ENCODE data around the gene MEGF11. TPM values are rescaled to one million over a fixed set of nuclear protein-coding genes. Genes with fewer than 3 reads are reported as not detected.

The MEGF11 gene
- total RNA-seq, 1 experiment from 2014 or later: 0.34 TPM

GRCh38 chr15:66240240-66240794, 13.2 kb downstream of the MEGF11 start:
- no peak for DNase-seq (ENCODE audit: low read depth)

- no peak for DNase-seq (ENCODE audit: low read depth)
Observed at GRCh38 chr15:66239514-66239913, 14.0 kb downstream of the MEGF11 start.

GRCh38 chr15:66238318-66238717, 15.2 kb downstream of the MEGF11 start:
- no peak for DNase-seq (ENCODE audit: low read depth)

GRCh38 chr15:66237513-66238235, 15.9 kb downstream of the MEGF11 start:
- peak; percentile 22 for DNase-seq (ENCODE audit: low read depth)

GRCh38 chr15:66236806-66237375, 16.7 kb downstream of the MEGF11 start:
- DNase-seq (ENCODE audit: low read depth): no peak

GRCh38 chr15:66235866-66236265, 17.7 kb downstream of the MEGF11 start:
- no peak for DNase-seq (ENCODE audit: low read depth)

- DNase-seq (ENCODE audit: low read depth): no peak
Observed at GRCh38 chr15:66234798-66235197, 18.8 kb downstream of the MEGF11 start.

- DNase-seq (ENCODE audit: low read depth): peak; percentile 26
Observed at GRCh38 chr15:66233487-66234415, 19.8 kb downstream of the MEGF11 start.

- DNase-seq (ENCODE audit: low read depth): no peak
Observed at GRCh38 chr15:66232267-66232625, 21.3 kb downstream of the MEGF11 start.

- DNase-seq (ENCODE audit: low read depth): no peak
Observed at GRCh38 chr15:66231394-66232266, 21.9 kb downstream of the MEGF11 start.

- no peak for DNase-seq (ENCODE audit: low read depth)
Observed at GRCh38 chr15:66229790-66230465, 23.6 kb downstream of the MEGF11 start.

- no peak for DNase-seq (ENCODE audit: low read depth)
Observed at GRCh38 chr15:66228807-66229735, 24.5 kb downstream of the MEGF11 start.

- no peak for DNase-seq (ENCODE audit: low read depth)
Observed at GRCh38 chr15:66226736-66227135, 26.8 kb downstream of the MEGF11 start.

GRCh38 chr15:66225656-66226274, 27.8 kb downstream of the MEGF11 start:
- DNase-seq (ENCODE audit: low read depth): no peak

- no peak for DNase-seq (ENCODE audit: low read depth)
Observed at GRCh38 chr15:66224946-66225345, 28.6 kb downstream of the MEGF11 start.

- DNase-seq (ENCODE audit: low read depth): no peak
Observed at GRCh38 chr15:66222273-66223198, 31.0 kb downstream of the MEGF11 start.

- no peak for DNase-seq (ENCODE audit: low read depth)
Observed at GRCh38 chr15:66221126-66221525, 32.4 kb downstream of the MEGF11 start.

- no peak for DNase-seq (ENCODE audit: low read depth)
Observed at GRCh38 chr15:66220601-66221000, 32.9 kb downstream of the MEGF11 start.
